HepG2 (cell line): ENCODE data around the gene GRIN2D. TPM values are rescaled to one million over a fixed set of nuclear protein-coding genes. Genes with fewer than 3 reads are reported as not detected.

Source experiments
- ATAC-seq: fragments of 200-7000 bp; cut with Tn5 transposase; 3 replicates; pipeline ENCODE4 v1.9.1; 2020; ENCODE audit warnings: mild to moderate bottlenecking, moderate library complexity
- BruUV-seq: library from RNA; stranded (reverse); fragments of 400-500 nt; replicated peaks from 2 replicates; lab custom pipeline; 2021; lab: Mats Ljungman, UMichigan
- CTCF ChIA-PET: fragments of 300-600 bp; formaldehyde crosslinking; extraction: SDS; loops from one replicate; lab custom pipeline; 2021; ENCODE audit warnings: low total read pairs, inconsistent platforms, low intra/inter-chr PET ratio; lab: Yijun Ruan, JAX
- POLR2A ChIA-PET: fragments of 350-600 bp; sonication (Branson Sonifier 250); formaldehyde crosslinking; loops from one replicate; lab custom pipeline; 2020; ENCODE audit warnings: antibody characterized with exemption, inconsistent platforms; lab: Yijun Ruan, JAX
- DNase-seq: peaks from one replicate; pipeline ENCODE4 v3.0.0-alpha.2; 2015; ENCODE audit warnings: low spot score
- FAIRE-seq: peaks from 3 replicates; lab custom pipeline; 2011; peaks lifted over from hg19 to GRCh38; lab: Jason Lieb, UNC
- H2AFZ ChIP-seq: one replicate; pipeline ENCODE4 v1.6.1; 2011; ENCODE audit warnings: low read length, inconsistent platforms
- H3K27ac ChIP-seq: fragments of 300-600 bp; 3 replicates; pipeline ENCODE4 v1.8.0; 2011; ENCODE audit warnings: mixed run types, mild to moderate bottlenecking, mixed read lengths, low read length, inconsistent platforms; ENCODE audit not compliant: insufficient read depth; ENCODE audit errors: extremely low read length
- H3K27me3 ChIP-seq, 2 experiments: fragments of 200-600 bp in 1 of 2; 2 replicates in 1 of 2; 3 replicates in 1 of 2; pipeline versions ENCODE4 v1.6.0 to v1.8.0; 2011; ENCODE audit warnings: low read length in 2 of 2, mild to moderate bottlenecking in 2 of 2, moderate library complexity in 2 of 2, inconsistent platforms in 1 of 2; ENCODE audit not compliant: insufficient read depth in 2 of 2, control insufficient read depth in 1 of 2
- H3K36me3 ChIP-seq, 2 experiments: fragments of 200-600 bp in 1 of 2; replicated peaks in 1 of 2; 2 replicates in 1 of 2; 3 replicates in 1 of 2; pipeline versions ENCODE4 v1.5.1 to v1.8.0; 2011; ENCODE audit warnings: low read length in 2 of 2, inconsistent platforms in 1 of 2; ENCODE audit not compliant: insufficient read depth in 2 of 2, control insufficient read depth in 1 of 2
- H3K4me1 ChIP-seq: 2 replicates; pipeline ENCODE4 v1.5.1; 2012; ENCODE audit warnings: low read length, inconsistent platforms; ENCODE audit not compliant: insufficient read depth
- H3K4me2 ChIP-seq: 2 replicates; pipeline ENCODE4 v1.6.0; 2011; ENCODE audit warnings: low read depth, low read length, inconsistent platforms
- H3K4me3 ChIP-seq, 3 experiments: fragments of 200-600 bp in 1 of 3; sonication (generic), shearing (Covaris generic) in 1 of 3; replicated peaks in 1 of 3; 2 replicates each; pipeline ENCODE4 v1.5.1; 2011 to 2016; ENCODE audit warnings: low read length in 3 of 3, inconsistent platforms in 2 of 3, low read depth in 2 of 3, mild to moderate bottlenecking in 2 of 3, control low read depth in 1 of 3, mixed read lengths in 1 of 3; ENCODE audit not compliant: insufficient read depth in 1 of 3
- H3K79me2 ChIP-seq: one replicate; pipeline ENCODE4 v1.6.1; 2011; ENCODE audit warnings: low read length, inconsistent platforms; ENCODE audit not compliant: insufficient read depth
- H3K9ac ChIP-seq: 2 replicates; pipeline ENCODE4 v1.6.0; 2011; ENCODE audit warnings: mild to moderate bottlenecking, low read depth, low read length, inconsistent platforms; ENCODE audit not compliant: insufficient read depth
- H3K9me3 ChIP-seq: 2 replicates; pipeline ENCODE4 v1.5.1; 2012; ENCODE audit warnings: mild to moderate bottlenecking, low read length
- H4K20me1 ChIP-seq: 2 replicates; pipeline ENCODE4 v1.6.0; 2011; ENCODE audit warnings: inconsistent platforms, mild to moderate bottlenecking, low read length, moderate library complexity; ENCODE audit not compliant: insufficient read depth
- BRD4 ChIP-seq: sonication (generic); formaldehyde crosslinking; IDR thresholded peaks from 2 replicates; pipeline ENCODE4 v1.4.0; 2020; ENCODE audit warnings: missing genetic modification reagents
- FOSL2 ChIP-seq: sonication (generic); formaldehyde crosslinking; IDR thresholded peaks from 2 replicates; pipeline ENCODE4 v1.4.0; 2020; ENCODE audit warnings: missing genetic modification reagents
- SALL2 ChIP-seq: sonication (generic); formaldehyde crosslinking; IDR thresholded peaks from 2 replicates; pipeline ENCODE4 v1.8.1; 2023; ENCODE audit warnings: mild to moderate bottlenecking, missing genetic modification reagents, inconsistent platforms
- SP4 ChIP-seq: sonication (generic); formaldehyde crosslinking; IDR thresholded peaks from 2 replicates; pipeline ENCODE4 v1.8.1; 2023; ENCODE audit warnings: mild to moderate bottlenecking, missing genetic modification reagents
- TEAD2 ChIP-seq: sonication (generic); formaldehyde crosslinking; IDR thresholded peaks from 2 replicates; pipeline ENCODE4 v1.9.0; 2021; ENCODE audit warnings: missing genetic modification reagents
- TGIF2 ChIP-seq: IDR thresholded peaks from 2 replicates; pipeline ENCODE4 v1.6.1; 2016; ENCODE audit warnings: control low read depth, missing compliant biosample characterization
- ZMYM3 ChIP-seq: sonication (generic); formaldehyde crosslinking; IDR thresholded peaks from 2 replicates; pipeline ENCODE4 v1.5.1; 2020; ENCODE audit warnings: mild to moderate bottlenecking, missing genetic modification reagents
- ZNF138 ChIP-seq: sonication (generic); formaldehyde crosslinking; IDR thresholded peaks from 2 replicates; pipeline ENCODE4 v1.5.0; 2020; ENCODE audit warnings: mild to moderate bottlenecking, low read depth, missing genetic modification reagents
- ZNF263 ChIP-seq: sonication (generic); formaldehyde crosslinking; IDR thresholded peaks from 2 replicates; pipeline ENCODE4 v1.4.0; 2020; ENCODE audit warnings: missing genetic modification reagents
- ZNF280B ChIP-seq: sonication (generic); formaldehyde crosslinking; IDR thresholded peaks from 2 replicates; pipeline ENCODE4 v1.5.0; 2020; ENCODE audit warnings: missing genetic modification reagents, mild to moderate bottlenecking, borderline replicate concordance
- ZNF383 ChIP-seq: sonication (generic); formaldehyde crosslinking; IDR thresholded peaks from 2 replicates; pipeline ENCODE4 v1.4.0; 2020; ENCODE audit warnings: missing genetic modification reagents, mild to moderate bottlenecking, borderline replicate concordance
- ZNF629 ChIP-seq: sonication (generic); formaldehyde crosslinking; conservative IDR thresholded peaks from 2 replicates; pipeline ENCODE4 v1.5.0; 2020; ENCODE audit warnings: missing genetic modification reagents
- ZNF878 ChIP-seq: sonication (generic); formaldehyde crosslinking; IDR thresholded peaks from 2 replicates; pipeline ENCODE4 v1.8.1; 2023; ENCODE audit warnings: mild to moderate bottlenecking, missing genetic modification reagents, moderate library complexity
- WGBS: methylation state at CpG from one replicate; pipeline ENCODE4 v1.1.6; 2017; ENCODE audit warnings: low lambda C conversion rate; 5-methylcytosine and 5-hydroxymethylcytosine counted together
- in situ Hi-C: cut with HindIII; loops from 2 replicates; pipeline ENCODE4 v1.10.0; 2017; ENCODE audit warnings: low pct_unique_long_range_greater_than_20kb; ENCODE audit not compliant: extremely low pct_ligation_motif_present
- intact Hi-C: fragments of 100-400 bp; cut with micrococcal nuclease; formaldehyde crosslinking; loops from one replicate; pipeline ENCODE4 v1.10.0; 2022; ENCODE audit not compliant: unreplicated experiment
- polyA plus RNA-seq, 8 experiments: library from polyadenylated mRNA; depleted of rRNA in 3 of 8; stranded (reverse) in 7 of 8; unstranded in 1 of 8; fragments of >200 nt; fragmentation: Illumina TruSeq in 4 of 8; extraction: Trizol in 4 of 8; gene quantifications; 2 replicates each; pipeline versions ENCODE4 v1.2.1 to v1.2.3, GENCODE V29; 2011 to 2016; ENCODE audit warnings: low read depth in 4 of 8, missing spikeins in 1 of 8, mixed read lengths in 1 of 8; ENCODE audit not compliant: insufficient read depth in 1 of 8
- total RNA-seq, 5 experiments: library from RNA; depleted of rRNA; stranded (reverse); fragments of >200 nt; fragmentation: Illumina TruSeq; extraction: Trizol; gene quantifications; 2 replicates each; pipeline ENCODE4 v1.2.3, GENCODE V29; 2016; ENCODE audit warnings: low read depth in 1 of 5
- TF ChIP-seq, protein P1 (sequence below): sonication (generic); formaldehyde crosslinking; IDR thresholded peaks from 2 replicates; pipeline ENCODE4 v1.5.1; 2020; ENCODE audit warnings: mild to moderate bottlenecking, missing genetic modification reagents, moderate library complexity

The GRIN2D gene
- total and polyA plus RNA-seq, 2 of the 13 experiments (the other 11 are each of a cell fraction or from before 2014, with no cell fraction given) = 0.02 to 0.13 TPM

- Histone ChIP-seq H3K79me2 (peaks cover 6% of the 10 kb centered on the region), H3K4me2 (no peak overlapping the region), H3K27ac (no peak overlapping the region), H4K20me1 (no peaks in the 10 kb centered on the region), H3K9me3 (no peaks in the 10 kb centered on the region), H2AFZ (no peak overlapping the region), H3K4me1 (peaks cover 2% of the 10 kb centered on the region; the same call in 1 of the 2 replicates), H3K9ac (no peak overlapping the region), H3K27me3 (no peaks in the 10 kb centered on the region; a peak in 1 of 5 replicates), H3K4me3 (no peak overlapping the region), H3K36me3 (no peaks in the 10 kb centered on the region)
- intact Hi-C loops (loop anchor here (10.0 kb wide), 1 partner anchor 87 kb away; no protein-coding TSS in a partner anchor), in situ Hi-C loops (no loop called here)
- ChIA-PET CTCF (no interaction called here), POLR2A (no interaction called here)
- ATAC-seq = no peak
- 93% methylated on average over 10 of the region's 20 CpGs for WGBS
- BruUV-seq = no TSS peak
- no peak for TF ChIP-seq SP4
- TF ChIP-seq, protein P1, sequence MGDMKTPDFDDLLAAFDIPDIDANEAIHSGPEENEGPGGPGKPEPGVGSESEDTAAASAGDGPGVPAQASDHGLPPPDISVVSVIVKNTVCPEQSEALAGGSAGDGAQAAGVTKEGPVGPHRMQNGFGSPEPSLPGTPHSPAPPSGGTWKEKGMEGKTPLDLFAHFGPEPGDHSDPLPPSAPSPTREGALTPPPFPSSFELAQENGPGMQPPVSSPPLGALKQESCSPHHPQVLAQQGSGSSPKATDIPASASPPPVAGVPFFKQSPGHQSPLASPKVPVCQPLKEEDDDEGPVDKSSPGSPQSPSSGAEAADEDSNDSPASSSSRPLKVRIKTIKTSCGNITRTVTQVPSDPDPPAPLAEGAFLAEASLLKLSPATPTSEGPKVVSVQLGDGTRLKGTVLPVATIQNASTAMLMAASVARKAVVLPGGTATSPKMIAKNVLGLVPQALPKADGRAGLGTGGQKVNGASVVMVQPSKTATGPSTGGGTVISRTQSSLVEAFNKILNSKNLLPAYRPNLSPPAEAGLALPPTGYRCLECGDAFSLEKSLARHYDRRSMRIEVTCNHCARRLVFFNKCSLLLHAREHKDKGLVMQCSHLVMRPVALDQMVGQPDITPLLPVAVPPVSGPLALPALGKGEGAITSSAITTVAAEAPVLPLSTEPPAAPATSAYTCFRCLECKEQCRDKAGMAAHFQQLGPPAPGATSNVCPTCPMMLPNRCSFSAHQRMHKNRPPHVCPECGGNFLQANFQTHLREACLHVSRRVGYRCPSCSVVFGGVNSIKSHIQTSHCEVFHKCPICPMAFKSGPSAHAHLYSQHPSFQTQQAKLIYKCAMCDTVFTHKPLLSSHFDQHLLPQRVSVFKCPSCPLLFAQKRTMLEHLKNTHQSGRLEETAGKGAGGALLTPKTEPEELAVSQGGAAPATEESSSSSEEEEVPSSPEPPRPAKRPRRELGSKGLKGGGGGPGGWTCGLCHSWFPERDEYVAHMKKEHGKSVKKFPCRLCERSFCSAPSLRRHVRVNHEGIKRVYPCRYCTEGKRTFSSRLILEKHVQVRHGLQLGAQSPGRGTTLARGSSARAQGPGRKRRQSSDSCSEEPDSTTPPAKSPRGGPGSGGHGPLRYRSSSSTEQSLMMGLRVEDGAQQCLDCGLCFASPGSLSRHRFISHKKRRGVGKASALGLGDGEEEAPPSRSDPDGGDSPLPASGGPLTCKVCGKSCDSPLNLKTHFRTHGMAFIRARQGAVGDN = no peak
- TF ChIP-seq ZNF878 (CRISPR knock-in tag) = no peak
- no peak for TF ChIP-seq TEAD2
- peak; percentile 54; the same call in 1 of the 2 replicates for TF ChIP-seq ZMYM3
- no peak for TF ChIP-seq ZNF280B (CRISPR knock-in tag)
- no peak for TF ChIP-seq FOSL2
- TF ChIP-seq ZNF629 (CRISPR knock-in tag) = peak; percentile 87
- no peak for TF ChIP-seq ZNF383 (CRISPR knock-in tag)
- no peak for TF ChIP-seq ZNF138 (CRISPR knock-in tag)
- TF ChIP-seq TGIF2 (CRISPR knock-in tag) = no peak
- no peak for TF ChIP-seq SALL2 (CRISPR knock-in tag)
- TF ChIP-seq BRD4 = no peak
- TF ChIP-seq ZNF263 = no peak
- DNase-seq = no peak
- FAIRE-seq = no peak
Measured at GRCh38 chr19:48441360-48442050, 48.0 kb downstream of the GRIN2D start.
